GM13976 (cell line): ENCODE data around the gene MAP3K4.

Source experiments
- DNase-seq: peaks from one replicate; pipeline ENCODE4 v3.0.0; 2012; ENCODE audit warnings: low spot score
- in situ Hi-C: fragments of 300-500 bp; cut with MboI; formaldehyde crosslinking; loops from one replicate; pipeline ENCODE4 v1.12.0; 2022; ENCODE audit warnings: low sequenced_read_pairs, mixed read lengths, inconsistent platforms; ENCODE audit not compliant: unreplicated experiment
- TF ChIP-seq, protein P1 (sequence below): IDR thresholded peaks from 2 replicates; pipeline ENCODE4 v1.5.1; 2012; ENCODE audit warnings: borderline replicate concordance, mild to moderate bottlenecking; ENCODE audit not compliant: insufficient read depth; ENCODE audit errors: extremely low read depth, missing control alignments, control extremely low read depth

MAP3K4 gene

DNA sequence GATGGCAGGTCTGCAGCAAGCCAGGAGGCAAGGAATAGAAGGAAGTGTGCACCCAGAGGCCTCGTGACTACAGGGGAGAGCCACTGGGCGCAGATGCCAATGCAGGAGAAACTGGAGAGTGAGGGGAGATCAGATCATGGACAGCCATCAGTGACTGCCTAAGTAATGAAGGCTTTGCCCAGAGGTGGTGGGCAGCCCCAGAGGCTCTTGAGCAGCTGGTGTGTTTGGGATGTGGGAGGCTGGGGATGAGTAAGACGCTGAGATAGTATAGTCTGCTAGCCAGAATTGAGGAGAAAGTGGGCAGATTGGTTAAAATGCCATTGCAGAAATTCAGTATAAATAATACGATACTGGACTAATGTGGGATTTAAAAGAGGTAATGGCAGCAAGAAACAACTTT lies 111.9 kb downstream of the MAP3K4 start:
- in situ Hi-C loops: no loop called here

DNA sequence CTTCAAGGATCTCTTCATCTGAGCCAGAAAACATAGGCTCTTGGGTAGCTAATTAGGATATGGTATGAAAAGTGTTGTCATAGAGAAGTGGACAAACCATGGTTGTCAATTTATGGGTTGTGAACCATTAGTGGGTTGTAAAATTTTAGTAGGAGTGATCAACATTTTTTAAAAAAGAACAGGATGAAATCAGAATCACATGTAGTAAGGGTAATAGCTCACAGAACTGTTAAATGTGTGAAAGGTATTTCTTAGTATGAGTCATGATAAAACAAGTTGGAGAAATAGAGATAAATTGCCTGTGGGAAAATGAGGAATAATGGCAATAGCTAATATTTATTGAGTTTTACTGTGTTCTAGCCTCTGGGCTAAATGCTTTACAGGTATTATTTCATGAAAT lies 113.4 kb downstream of the MAP3K4 start:
- no peak for DNase-seq
- in situ Hi-C loops: no loop called here

More for the DNA sequence above, 111.9 kb downstream of the MAP3K4 start:
- no peak for DNase-seq
- TF ChIP-seq, protein P1, sequence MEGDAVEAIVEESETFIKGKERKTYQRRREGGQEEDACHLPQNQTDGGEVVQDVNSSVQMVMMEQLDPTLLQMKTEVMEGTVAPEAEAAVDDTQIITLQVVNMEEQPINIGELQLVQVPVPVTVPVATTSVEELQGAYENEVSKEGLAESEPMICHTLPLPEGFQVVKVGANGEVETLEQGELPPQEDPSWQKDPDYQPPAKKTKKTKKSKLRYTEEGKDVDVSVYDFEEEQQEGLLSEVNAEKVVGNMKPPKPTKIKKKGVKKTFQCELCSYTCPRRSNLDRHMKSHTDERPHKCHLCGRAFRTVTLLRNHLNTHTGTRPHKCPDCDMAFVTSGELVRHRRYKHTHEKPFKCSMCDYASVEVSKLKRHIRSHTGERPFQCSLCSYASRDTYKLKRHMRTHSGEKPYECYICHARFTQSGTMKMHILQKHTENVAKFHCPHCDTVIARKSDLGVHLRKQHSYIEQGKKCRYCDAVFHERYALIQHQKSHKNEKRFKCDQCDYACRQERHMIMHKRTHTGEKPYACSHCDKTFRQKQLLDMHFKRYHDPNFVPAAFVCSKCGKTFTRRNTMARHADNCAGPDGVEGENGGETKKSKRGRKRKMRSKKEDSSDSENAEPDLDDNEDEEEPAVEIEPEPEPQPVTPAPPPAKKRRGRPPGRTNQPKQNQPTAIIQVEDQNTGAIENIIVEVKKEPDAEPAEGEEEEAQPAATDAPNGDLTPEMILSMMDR: no peak

GRCh38 chr6:161105408-161105807 lies 113.8 kb downstream of the MAP3K4 start:
- TF ChIP-seq, protein P1: no peak
- in situ Hi-C loops: no loop called here
- no peak for DNase-seq

More for the DNA sequence above, 113.4 kb downstream of the MAP3K4 start:
- TF ChIP-seq, protein P1: no peak

GRCh38 chr6:161107779-161108730 lies 116.5 kb downstream of the MAP3K4 start:
- TF ChIP-seq, protein P1: no peak
- in situ Hi-C loops: no loop called here
- DNase-seq: no peak

GRCh38 chr6:161108916-161109315 lies 117.3 kb downstream of the MAP3K4 start:
- DNase-seq: no peak
- TF ChIP-seq, protein P1: no peak
- in situ Hi-C loops: no loop called here

- TF ChIP-seq, protein P1: no peak
- in situ Hi-C loops: no loop called here
- no peak for DNase-seq
Measured at GRCh38 chr6:161109366-161109765, 117.8 kb downstream of the MAP3K4 start.
